Stomach smooth muscle (tissue), 2 donors: ENCODE measurements around the gene TMEM131.

ENCODE experiments used
- H3K27ac ChIP-seq: one replicate; pipeline ENCODE4 v1.7.0; 2013; ENCODE audit warnings: mild to moderate bottlenecking, low read length, inconsistent platforms
- H3K27me3 ChIP-seq, 2 donors: one replicate each; pipeline ENCODE4 v1.7.0; 2013; ENCODE audit warnings: low read length in 2 of 2; ENCODE audit not compliant: insufficient read depth in 2 of 2, control insufficient read depth in 1 of 2
- H3K36me3 ChIP-seq, 2 donors: one replicate each; pipeline ENCODE4 v1.7.0; 2013; ENCODE audit warnings: low read length in 2 of 2; ENCODE audit not compliant: control insufficient read depth in 2 of 2, insufficient read depth in 2 of 2
- H3K4me1 ChIP-seq: one replicate; pipeline ENCODE4 v1.7.0; 2013; ENCODE audit warnings: low read length; ENCODE audit not compliant: control insufficient read depth, insufficient read depth
- H3K4me3 ChIP-seq, 2 donors: one replicate each; pipeline ENCODE4 v1.7.0; 2013; ENCODE audit warnings: low read length in 2 of 2
- H3K9ac ChIP-seq, 2 donors: one replicate each; pipeline ENCODE4 v1.7.0; 2013; ENCODE audit warnings: low read length in 2 of 2, mild to moderate bottlenecking in 1 of 2
- H3K9me3 ChIP-seq, 2 donors: one replicate each; pipeline ENCODE4 v1.7.0; 2013; ENCODE audit warnings: low read length in 2 of 2; ENCODE audit not compliant: control insufficient read depth in 2 of 2
- donor health status: healthy.
- donor health status: Pancreatic carcinoma.

Gene TMEM131

GRCh38 chr2:97775074-97775473 lies 220.7 kb downstream of the TMEM131 start:
- Histone ChIP-seq H3K9me3 (no peaks in the 10 kb centered on the region), H3K36me3 (peaks cover 36 to 40% of the 10 kb centered on the region in 2 donors), H3K27me3 (no peaks in the 10 kb centered on the region), H3K4me3 (no peak overlapping the region), H3K4me1 (no peaks in the 10 kb centered on the region), H3K27ac (no peak overlapping the region), H3K9ac (no peak overlapping the region)

GRCh38 chr2:97774425-97774824 lies 221.3 kb downstream of the TMEM131 start:
- Histone ChIP-seq H3K9me3 (no peaks in the 10 kb centered on the region), H3K27ac (no peak overlapping the region), H3K4me3 (no peak overlapping the region), H3K9ac (no peak overlapping the region), H3K27me3 (no peaks in the 10 kb centered on the region), H3K36me3 (peaks cover 36 to 39% of the 10 kb centered on the region in 2 donors), H3K4me1 (no peaks in the 10 kb centered on the region)

GRCh38 chr2:97770445-97770844 lies 225.3 kb downstream of the TMEM131 start:
- Histone ChIP-seq H3K36me3 (peaks cover 38 to 49% of the 10 kb centered on the region in 2 donors), H3K9me3 (no peaks in the 10 kb centered on the region), H3K9ac (no peak overlapping the region), H3K27me3 (no peaks in the 10 kb centered on the region), H3K4me3 (no peak overlapping the region), H3K27ac (no peak overlapping the region), H3K4me1 (no peaks in the 10 kb centered on the region)

GRCh38 chr2:97769711-97770110 lies 226.0 kb downstream of the TMEM131 start:
- H3K9me3 ChIP-seq: no peaks in the 10 kb centered on the region
- no peak overlapping the region for H3K27ac ChIP-seq
- H3K36me3 ChIP-seq: peaks cover 37 to 51% of the 10 kb centered on the region in 2 donors
- no peak overlapping the region for H3K9ac ChIP-seq
- H3K4me3 ChIP-seq: no peak overlapping the region
- H3K4me1 ChIP-seq: no peaks in the 10 kb centered on the region
- no peaks in the 10 kb centered on the region for H3K27me3 ChIP-seq

- no peaks in the 10 kb centered on the region for H3K4me1 ChIP-seq
- peaks cover 38 to 52% of the 10 kb centered on the region in 2 donors for H3K36me3 ChIP-seq
- no peak overlapping the region for H3K9ac ChIP-seq
- no peak overlapping the region for H3K27ac ChIP-seq
- H3K9me3 ChIP-seq: no peaks in the 10 kb centered on the region
- no peak overlapping the region for H3K4me3 ChIP-seq
- no peaks in the 10 kb centered on the region for H3K27me3 ChIP-seq
Observed at GRCh38 chr2:97769308-97769707, 226.4 kb downstream of the TMEM131 start.

GRCh38 chr2:97766567-97766966 lies 229.2 kb downstream of the TMEM131 start:
- Histone ChIP-seq H3K4me3 (no peak overlapping the region), H3K27me3 (no peaks in the 10 kb centered on the region), H3K9ac (no peak overlapping the region), H3K4me1 (no peaks in the 10 kb centered on the region), H3K9me3 (no peaks in the 10 kb centered on the region), H3K27ac (no peak overlapping the region), H3K36me3 (peaks cover 25 to 52% of the 10 kb centered on the region in 2 donors)

- Histone ChIP-seq H3K9ac (no peak overlapping the region), H3K9me3 (no peaks in the 10 kb centered on the region), H3K36me3 (peaks cover 27 to 54% of the 10 kb centered on the region in 2 donors), H3K27ac (no peak overlapping the region), H3K4me1 (no peaks in the 10 kb centered on the region), H3K27me3 (no peaks in the 10 kb centered on the region), H3K4me3 (no peak overlapping the region)
Observed at GRCh38 chr2:97765933-97766332, 229.8 kb downstream of the TMEM131 start.

GRCh38 chr2:97764559-97765263 lies 231.0 kb downstream of the TMEM131 start:
- Histone ChIP-seq H3K9me3 (no peaks in the 10 kb centered on the region), H3K4me3 (no peak overlapping the region), H3K36me3 (peaks cover 38 to 64% of the 10 kb centered on the region in 2 donors), H3K27me3 (no peaks in the 10 kb centered on the region), H3K27ac (no peak overlapping the region), H3K9ac (no peak overlapping the region), H3K4me1 (no peaks in the 10 kb centered on the region)

- Histone ChIP-seq H3K27ac (no peak overlapping the region), H3K9me3 (no peaks in the 10 kb centered on the region), H3K27me3 (no peaks in the 10 kb centered on the region), H3K4me3 (no peak overlapping the region), H3K4me1 (no peaks in the 10 kb centered on the region), H3K36me3 (peaks cover 52 to 77% of the 10 kb centered on the region in 2 donors), H3K9ac (no peak overlapping the region)
Observed at GRCh38 chr2:97763176-97763845, 232.4 kb downstream of the TMEM131 start.

- no peak overlapping the region for H3K27ac ChIP-seq
- no peak overlapping the region for H3K9ac ChIP-seq
- peaks cover 62 to 81% of the 10 kb centered on the region in 2 donors for H3K36me3 ChIP-seq
- H3K9me3 ChIP-seq: no peaks in the 10 kb centered on the region
- H3K27me3 ChIP-seq: no peaks in the 10 kb centered on the region
- H3K4me1 ChIP-seq: no peaks in the 10 kb centered on the region
- no peak overlapping the region for H3K4me3 ChIP-seq
Observed at GRCh38 chr2:97761192-97761591, 234.6 kb downstream of the TMEM131 start.

- Histone ChIP-seq H3K36me3 (peaks cover 60 to 80% of the 10 kb centered on the region in 2 donors), H3K9ac (no peak overlapping the region), H3K27me3 (no peaks in the 10 kb centered on the region), H3K4me1 (no peaks in the 10 kb centered on the region), H3K27ac (no peak overlapping the region), H3K4me3 (no peak overlapping the region), H3K9me3 (no peaks in the 10 kb centered on the region)
Observed at GRCh38 chr2:97760480-97761049, 235.2 kb downstream of the TMEM131 start.
